Endothelial cell (in vitro differentiated cells): ENCODE measurements around the gene GIPC2. TPM values are rescaled to one million over a fixed set of nuclear protein-coding genes. Genes with fewer than 3 reads are reported as not detected.

ENCODE experiments used
- DNase-seq: peaks from one replicate; pipeline ENCODE4 v3.0.0; 2021; ENCODE audit warnings: low spot score
- H3K27ac Mint-ChIP-seq: one replicate; pipeline ENCODE4 v1.8.0; 2021; ENCODE audit warnings: mixed read lengths, inconsistent platforms; ENCODE audit not compliant: unreplicated experiment
- H3K27me3 Mint-ChIP-seq: one replicate; pipeline ENCODE4 v1.8.0; 2021; ENCODE audit warnings: mild to moderate bottlenecking, moderate library complexity, mixed read lengths, inconsistent platforms; ENCODE audit not compliant: unreplicated experiment
- H3K36me3 Mint-ChIP-seq: one replicate; pipeline ENCODE4 v1.8.0; 2021; ENCODE audit warnings: mild to moderate bottlenecking, low read depth, mixed read lengths, inconsistent platforms; ENCODE audit not compliant: unreplicated experiment
- H3K4me1 Mint-ChIP-seq: one replicate; pipeline ENCODE4 v1.8.0; 2021; ENCODE audit warnings: mild to moderate bottlenecking, mixed read lengths, inconsistent platforms; ENCODE audit not compliant: unreplicated experiment
- H3K4me3 Mint-ChIP-seq: one replicate; pipeline ENCODE4 v1.8.0; 2021; ENCODE audit warnings: mild to moderate bottlenecking, mixed read lengths, inconsistent platforms; ENCODE audit not compliant: unreplicated experiment
- H3K9me3 Mint-ChIP-seq: one replicate; pipeline ENCODE4 v1.8.0; 2021; ENCODE audit warnings: mixed read lengths, inconsistent platforms; ENCODE audit not compliant: unreplicated experiment
- total RNA-seq: library from RNA; stranded (reverse); fragmentation: NEBNext Ultra II Directional; extraction: Animal tissue kit (Norgen Biotek cat#: 25700); gene quantifications from one replicate; pipeline ENCODE4 v1.2.1, GENCODE V29; 2021; ENCODE audit not compliant: unreplicated experiment
- TF ChIP-seq, protein P1 (sequence below): fragments of 200-600 bp; sonication (generic); IDR thresholded peaks from one replicate; pipeline ENCODE4 v1.5.0; 2021; ENCODE audit warnings: antibody characterized with exemption; ENCODE audit not compliant: unreplicated experiment

The GIPC2 gene
- total RNA-seq, 1 donor from 2014 or later, result 2.9 TPM

DNA sequence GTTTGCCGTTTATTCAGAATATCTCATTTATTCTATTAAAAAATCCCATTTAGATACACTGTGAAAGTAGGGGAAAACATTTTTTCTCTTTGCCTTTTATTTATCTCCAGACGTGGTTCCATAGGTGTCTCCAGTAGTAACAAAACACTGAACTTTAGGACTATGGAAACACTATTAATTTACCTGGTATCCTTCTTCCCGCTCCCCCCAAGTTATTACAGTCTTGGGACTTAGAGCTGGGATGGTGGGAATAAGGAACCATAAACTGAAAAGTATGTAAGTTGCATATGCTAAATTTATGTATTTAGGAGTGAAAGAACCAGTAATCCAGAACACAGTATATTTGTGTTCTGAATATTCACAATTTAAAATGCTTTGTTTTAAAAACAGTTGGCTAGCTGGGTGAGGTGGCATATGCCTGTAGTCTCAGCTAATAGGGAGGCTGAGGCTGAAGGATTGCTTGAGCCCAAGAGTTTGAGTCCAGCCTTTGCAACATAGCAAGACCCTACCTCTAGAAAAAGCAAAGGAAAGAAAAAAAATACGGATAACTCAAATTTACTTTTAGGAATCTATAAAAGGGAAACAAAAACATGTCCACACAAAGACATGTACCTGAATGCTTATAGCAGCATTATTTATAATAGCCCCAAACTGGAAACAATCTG, 38.0 kb upstream of the GIPC2 start:
- Mint-ChIP-seq H3K27me3 (peaks cover 10% of the 10 kb centered on the region), H3K27ac (no peak overlapping the region), H3K4me3 (no peak overlapping the region), H3K9me3 (no peaks in the 10 kb centered on the region), H3K36me3 (peaks cover 5% of the 10 kb centered on the region), H3K4me1 (peaks cover 11% of the 10 kb centered on the region)
- no peak for DNase-seq
- TF ChIP-seq, protein P1, sequence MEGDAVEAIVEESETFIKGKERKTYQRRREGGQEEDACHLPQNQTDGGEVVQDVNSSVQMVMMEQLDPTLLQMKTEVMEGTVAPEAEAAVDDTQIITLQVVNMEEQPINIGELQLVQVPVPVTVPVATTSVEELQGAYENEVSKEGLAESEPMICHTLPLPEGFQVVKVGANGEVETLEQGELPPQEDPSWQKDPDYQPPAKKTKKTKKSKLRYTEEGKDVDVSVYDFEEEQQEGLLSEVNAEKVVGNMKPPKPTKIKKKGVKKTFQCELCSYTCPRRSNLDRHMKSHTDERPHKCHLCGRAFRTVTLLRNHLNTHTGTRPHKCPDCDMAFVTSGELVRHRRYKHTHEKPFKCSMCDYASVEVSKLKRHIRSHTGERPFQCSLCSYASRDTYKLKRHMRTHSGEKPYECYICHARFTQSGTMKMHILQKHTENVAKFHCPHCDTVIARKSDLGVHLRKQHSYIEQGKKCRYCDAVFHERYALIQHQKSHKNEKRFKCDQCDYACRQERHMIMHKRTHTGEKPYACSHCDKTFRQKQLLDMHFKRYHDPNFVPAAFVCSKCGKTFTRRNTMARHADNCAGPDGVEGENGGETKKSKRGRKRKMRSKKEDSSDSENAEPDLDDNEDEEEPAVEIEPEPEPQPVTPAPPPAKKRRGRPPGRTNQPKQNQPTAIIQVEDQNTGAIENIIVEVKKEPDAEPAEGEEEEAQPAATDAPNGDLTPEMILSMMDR, result no peak

DNA sequence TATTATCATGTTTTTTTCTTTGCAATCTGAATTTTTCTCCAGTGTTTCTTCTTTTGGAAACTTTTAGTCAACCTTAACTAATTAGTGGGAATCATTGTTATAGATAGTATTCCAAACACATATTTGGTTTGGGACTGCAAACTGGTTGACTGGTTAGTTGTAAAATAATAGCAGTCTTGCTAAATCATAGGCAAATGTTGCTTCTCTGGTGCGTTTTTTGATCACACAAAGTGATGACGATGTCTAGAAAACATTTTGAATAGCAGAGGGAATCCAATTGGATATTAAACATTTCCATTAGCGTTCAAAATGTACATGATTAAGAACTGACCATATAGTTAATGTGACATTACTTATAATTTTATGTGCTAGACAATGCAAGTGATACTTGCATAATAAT, 36.5 kb upstream of the GIPC2 start:
- TF ChIP-seq, protein P1, result no peak
- Mint-ChIP-seq H3K4me3 (no peak overlapping the region), H3K4me1 (peaks cover 8% of the 10 kb centered on the region), H3K27me3 (peaks cover 10% of the 10 kb centered on the region), H3K36me3 (peaks cover 5% of the 10 kb centered on the region), H3K9me3 (no peaks in the 10 kb centered on the region), H3K27ac (no peak overlapping the region)
- DNase-seq, result no peak

DNA sequence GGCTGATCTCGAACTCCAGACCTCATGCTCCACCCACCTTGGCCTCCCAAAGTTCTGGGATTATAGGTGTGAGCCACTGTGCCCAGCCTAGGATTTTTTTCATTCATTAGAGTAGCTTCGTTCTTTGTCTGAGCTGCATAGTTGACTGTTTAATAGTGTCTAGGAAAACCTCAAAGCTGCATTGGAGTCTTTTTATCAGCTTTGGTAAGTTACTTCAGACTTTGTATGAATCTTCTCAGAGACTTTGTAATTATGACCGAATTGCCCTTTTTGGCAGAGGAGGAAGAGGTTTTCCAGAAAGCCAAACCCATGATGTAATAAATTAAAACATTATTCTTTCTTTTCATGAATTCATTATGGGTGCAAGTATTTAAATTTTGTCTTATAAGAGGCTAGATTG, 35.9 kb upstream of the GIPC2 start:
- no peak for DNase-seq
- H3K4me3 Mint-ChIP-seq, result no peak overlapping the region
- no peak overlapping the region for H3K27ac Mint-ChIP-seq
- peaks cover 4% of the 10 kb centered on the region for H3K27me3 Mint-ChIP-seq
- no peaks in the 10 kb centered on the region for H3K9me3 Mint-ChIP-seq
- H3K4me1 Mint-ChIP-seq, result peaks cover 4% of the 10 kb centered on the region
- peaks cover under 1% of the 10 kb centered on the region for H3K36me3 Mint-ChIP-seq
- TF ChIP-seq, protein P1, result no peak

- TF ChIP-seq, protein P1, result no peak
- no peak for DNase-seq
- Mint-ChIP-seq H3K36me3 (peaks cover 5% of the 10 kb centered on the region), H3K4me1 (peaks cover 3% of the 10 kb centered on the region), H3K27me3 (no peaks in the 10 kb centered on the region), H3K4me3 (no peak overlapping the region), H3K27ac (no peak overlapping the region), H3K9me3 (no peaks in the 10 kb centered on the region)
Measured at GRCh38 chr1:78011050-78011449, 34.7 kb upstream of the GIPC2 start.

- no peak overlapping the region for H3K4me3 Mint-ChIP-seq
- no peaks in the 10 kb centered on the region for H3K9me3 Mint-ChIP-seq
- no peaks in the 10 kb centered on the region for H3K27me3 Mint-ChIP-seq
- peaks cover 5% of the 10 kb centered on the region for H3K36me3 Mint-ChIP-seq
- TF ChIP-seq, protein P1, result no peak
- H3K27ac Mint-ChIP-seq, result no peak overlapping the region
- DNase-seq, result no peak
- no peaks in the 10 kb centered on the region for H3K4me1 Mint-ChIP-seq
Measured at GRCh38 chr1:78015148-78015547, 30.6 kb upstream of the GIPC2 start.
